Fibroblast of lung (primary cell): ENCODE results near the gene KMT2E. TPM values are rescaled to one million over a fixed set of nuclear protein-coding genes. Genes with fewer than 3 reads are reported as not detected.

Experiments
- DNase-seq, 2 donors: peaks; one replicate each; pipeline versions ENCODE4 v3.0.0 to v3.0.0-alpha.2; 2010; ENCODE audit warnings: low read depth in 2 of 2
- H2AFZ ChIP-seq: 2 replicates; pipeline ENCODE4 v1.5.1; 2012; ENCODE audit warnings: low read length, control low read depth, inconsistent platforms
- H3K27ac ChIP-seq: 2 replicates; pipeline ENCODE4 v1.5.1; 2011; ENCODE audit warnings: low read length, control low read depth; ENCODE audit not compliant: insufficient read depth
- H3K27me3 ChIP-seq: 2 replicates; pipeline ENCODE4 v1.5.1; 2011; ENCODE audit warnings: mild to moderate bottlenecking, low read length; ENCODE audit not compliant: control insufficient read depth, insufficient read depth
- H3K36me3 ChIP-seq: 2 replicates; pipeline ENCODE4 v1.5.1; 2011; ENCODE audit warnings: low read length; ENCODE audit not compliant: control insufficient read depth, insufficient read depth
- H3K4me1 ChIP-seq: 2 replicates; pipeline ENCODE4 v1.5.1; 2011; ENCODE audit warnings: low read length; ENCODE audit not compliant: control insufficient read depth, insufficient read depth; ENCODE audit errors: extremely low read depth
- H3K4me2 ChIP-seq: 2 replicates; pipeline ENCODE4 v1.5.1; 2011; ENCODE audit warnings: low read length, control low read depth; ENCODE audit not compliant: insufficient read depth; ENCODE audit errors: extremely low read depth
- H3K4me3 ChIP-seq, 4 experiments: fragments of 200-600 bp in 1 of 4; sonication (generic) in 1 of 4; replicated peaks in 1 of 4; 2 replicates each; pipeline ENCODE4 v1.5.1; 2011 to 2016; ENCODE audit warnings: low read length in 4 of 4, low read depth in 3 of 4, mild to moderate bottlenecking in 3 of 4, control low read depth in 2 of 4, inconsistent platforms in 1 of 4, mixed read lengths in 1 of 4; ENCODE audit not compliant: insufficient read depth in 1 of 4; ENCODE audit errors: control extremely low read depth in 1 of 4
- H3K79me2 ChIP-seq: 2 replicates; pipeline ENCODE4 v1.5.1; 2012; ENCODE audit warnings: mild to moderate bottlenecking, low read length, inconsistent platforms; ENCODE audit not compliant: control insufficient read depth, insufficient read depth
- H3K9ac ChIP-seq: 2 replicates; pipeline ENCODE4 v1.5.1; 2011; ENCODE audit warnings: mild to moderate bottlenecking, low read length, control low read depth; ENCODE audit not compliant: insufficient read depth
- H3K9me3 ChIP-seq: 2 replicates; pipeline ENCODE4 v1.5.1; 2012; ENCODE audit warnings: low read depth, low read length; ENCODE audit not compliant: control insufficient read depth, insufficient read depth
- H4K20me1 ChIP-seq: 2 replicates; pipeline ENCODE4 v1.5.1; 2011; ENCODE audit warnings: low read length; ENCODE audit not compliant: control insufficient read depth, insufficient read depth; ENCODE audit errors: extremely low read depth
- EZH2 ChIP-seq: IDR thresholded peaks from 2 replicates; pipeline ENCODE4 v1.5.1; 2012; ENCODE audit warnings: low read length, control low read depth, mild to moderate bottlenecking; ENCODE audit errors: missing control alignments
- polyA plus RNA-seq, 2 donors: library from polyadenylated mRNA; depleted of rRNA in 1 of 2; stranded (reverse) in 1 of 2; unstranded in 1 of 2; fragments of >200 nt; gene quantifications; 2 replicates each; pipeline ENCODE4 v1.2.1, GENCODE V29; 2011 to 2012; ENCODE audit warnings: missing spikeins in 1 of 2
- total RNA-seq: library from RNA; depleted of rRNA; stranded (reverse); fragments of >200 nt; gene quantifications from 2 replicates; pipeline ENCODE4 v1.2.1, GENCODE V29; 2014
- TF ChIP-seq, protein P1 (sequence below), 2 donors: IDR thresholded peaks in 1 of 2; conservative IDR thresholded peaks in 1 of 2; 1 replicate in 1 of 2; 2 replicates in 1 of 2; pipeline ENCODE4 v1.5.1; 2011 to 2012; ENCODE audit warnings: low read length in 2 of 2, control low read depth in 1 of 2, inconsistent platforms in 1 of 2, low read depth in 1 of 2, mild to moderate bottlenecking in 1 of 2

KMT2E gene
- total and polyA plus RNA-seq, 2 donors (not counting 1 experiment from before 2014, with no cell fraction given), result 7.5 to 95.0 TPM

DNA sequence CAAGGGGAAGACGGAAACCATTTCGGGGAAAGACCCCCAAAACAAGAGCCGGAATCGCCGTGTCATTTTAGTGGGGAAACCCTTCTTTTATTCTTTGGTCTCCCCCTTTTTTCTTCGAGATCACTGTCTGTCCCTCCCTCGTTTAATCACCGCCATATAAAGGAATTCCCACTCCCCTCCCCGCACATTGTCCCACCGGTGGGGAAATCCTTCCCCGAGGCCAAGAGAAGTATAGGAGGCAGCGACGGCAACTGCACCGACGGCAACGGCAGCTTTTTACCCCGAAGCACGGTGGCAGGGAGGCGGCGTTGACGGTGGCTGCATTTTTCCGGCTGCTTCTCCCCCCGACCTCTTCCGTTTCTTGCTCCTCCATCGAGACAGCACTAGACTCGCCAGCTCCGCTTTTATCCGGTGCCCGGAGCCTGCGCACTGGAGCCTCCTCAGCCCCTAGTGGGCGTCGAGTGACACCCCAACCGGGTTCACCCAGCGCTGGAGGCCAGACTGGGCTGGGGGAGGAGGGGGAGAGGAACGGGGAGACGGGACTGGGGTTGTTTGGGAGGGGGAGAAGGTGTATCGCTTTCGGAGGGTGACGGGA is 687 bp upstream of the KMT2E start:
- Histone ChIP-seq H3K27ac (peak overlapping the region; percentile 100), H3K9ac (peak overlapping the region; percentile 99), H2AFZ (peak overlapping the region; percentile 6), H3K4me2 (peak overlapping the region; percentile 81), H3K36me3 (no peaks in the 10 kb centered on the region), H3K27me3 (no peaks in the 10 kb centered on the region), H4K20me1 (peaks cover 6% of the 10 kb centered on the region), H3K79me2 (peaks cover 86% of the 10 kb centered on the region), H3K4me1 (no peaks in the 10 kb centered on the region), H3K9me3 (no peaks in the 10 kb centered on the region), H3K4me3 (peak overlapping the region; percentile 71 to 92 (median 76))
- peak; percentile 90 to 95 for DNase-seq
- TF ChIP-seq, protein P1, sequence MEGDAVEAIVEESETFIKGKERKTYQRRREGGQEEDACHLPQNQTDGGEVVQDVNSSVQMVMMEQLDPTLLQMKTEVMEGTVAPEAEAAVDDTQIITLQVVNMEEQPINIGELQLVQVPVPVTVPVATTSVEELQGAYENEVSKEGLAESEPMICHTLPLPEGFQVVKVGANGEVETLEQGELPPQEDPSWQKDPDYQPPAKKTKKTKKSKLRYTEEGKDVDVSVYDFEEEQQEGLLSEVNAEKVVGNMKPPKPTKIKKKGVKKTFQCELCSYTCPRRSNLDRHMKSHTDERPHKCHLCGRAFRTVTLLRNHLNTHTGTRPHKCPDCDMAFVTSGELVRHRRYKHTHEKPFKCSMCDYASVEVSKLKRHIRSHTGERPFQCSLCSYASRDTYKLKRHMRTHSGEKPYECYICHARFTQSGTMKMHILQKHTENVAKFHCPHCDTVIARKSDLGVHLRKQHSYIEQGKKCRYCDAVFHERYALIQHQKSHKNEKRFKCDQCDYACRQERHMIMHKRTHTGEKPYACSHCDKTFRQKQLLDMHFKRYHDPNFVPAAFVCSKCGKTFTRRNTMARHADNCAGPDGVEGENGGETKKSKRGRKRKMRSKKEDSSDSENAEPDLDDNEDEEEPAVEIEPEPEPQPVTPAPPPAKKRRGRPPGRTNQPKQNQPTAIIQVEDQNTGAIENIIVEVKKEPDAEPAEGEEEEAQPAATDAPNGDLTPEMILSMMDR (conservative IDR thresholded peaks at IDR 0.05 in 1 of 2, IDR thresholded peaks at IDR 0.05 in 1 of 2; ENCODE audit: low read depth in 1 of 2, low read length in 2 of 2), result peak; percentile 52 to 60
- no peak for TF ChIP-seq EZH2

- Histone ChIP-seq H3K4me3 (peak overlapping the region; percentile 71 to 100 (median 83)), H2AFZ (no peak overlapping the region), H3K4me2 (peak overlapping the region; percentile 95), H3K36me3 (no peaks in the 10 kb centered on the region), H3K4me1 (no peaks in the 10 kb centered on the region), H4K20me1 (peaks cover 6% of the 10 kb centered on the region), H3K9me3 (no peaks in the 10 kb centered on the region), H3K79me2 (peaks cover 86% of the 10 kb centered on the region), H3K27me3 (no peaks in the 10 kb centered on the region), H3K27ac (peak overlapping the region; percentile 100), H3K9ac (peak overlapping the region; percentile 99)
- TF ChIP-seq, protein P1 (conservative IDR thresholded peaks at IDR 0.05 in 1 of 2, IDR thresholded peaks at IDR 0.05 in 1 of 2; ENCODE audit: low read depth in 1 of 2, low read length in 2 of 2), result no peak
- TF ChIP-seq EZH2, result no peak
- DNase-seq, result peak; percentile 42 to 51
These were observed 836 bp downstream of the KMT2E start for GRCh38 chr7:105014693-105015389.

- H3K9ac ChIP-seq, result peak overlapping the region; percentile 99
- peak overlapping the region; percentile 100 for H3K27ac ChIP-seq
- peak overlapping the region; percentile 71 to 100 (median 83) for H3K4me3 ChIP-seq
- H4K20me1 ChIP-seq, result peaks cover 3% of the 10 kb centered on the region
- H3K9me3 ChIP-seq, result no peaks in the 10 kb centered on the region
- H3K36me3 ChIP-seq, result no peaks in the 10 kb centered on the region
- no peak for TF ChIP-seq EZH2
- TF ChIP-seq, protein P1 (conservative IDR thresholded peaks at IDR 0.05 in 1 of 2, IDR thresholded peaks at IDR 0.05 in 1 of 2; ENCODE audit: low read depth in 1 of 2, low read length in 2 of 2), result no peak
- H3K4me1 ChIP-seq, result no peaks in the 10 kb centered on the region
- DNase-seq, result peak; percentile 40 to 53
- H3K79me2 ChIP-seq, result peaks cover 86% of the 10 kb centered on the region
- H2AFZ ChIP-seq, result no peak overlapping the region
- no peaks in the 10 kb centered on the region for H3K27me3 ChIP-seq
- H3K4me2 ChIP-seq, result peak overlapping the region; percentile 95
These were observed 1.5 kb downstream of the KMT2E start for GRCh38 chr7:105015390-105015965.
